Measurements from ENCODE around the gene ARHGEF28. TPM values are rescaled to one million over a fixed set of nuclear protein-coding genes. Genes with fewer than 3 reads are reported as not detected.

ARHGEF28 gene
- total RNA-seq, 1 donor from 2014 or later, result 0.11 TPM

GRCh38 chr5:73964352-73964865, 338.4 kb downstream of the ARHGEF28 start:
- Histone ChIP-seq H3K9ac (no peak overlapping the region), H3K36me3 (no peaks in the 10 kb centered on the region), H3K79me2 (ENCODE audit: low read depth) (no peaks in the 10 kb centered on the region), H3F3A (ENCODE audit: low read depth) (no peaks in the 10 kb centered on the region), H3K9me3 (ENCODE audit: low read depth) (no peaks in the 10 kb centered on the region), H3K27ac (no peak overlapping the region), H3K4me2 (no peak overlapping the region), H3K4me1 (peaks cover 9% of the 10 kb centered on the region), H3K4me3 (no peak overlapping the region), H2AFZ (replicated peaks) (no peak overlapping the region), H3K27me3 (no peaks in the 10 kb centered on the region), H4K20me1 (ENCODE audit: low read depth) (no peaks in the 10 kb centered on the region)
- Mint-ChIP-seq H3K27me3 (ENCODE audit: insufficient read depth, low read depth) (peaks cover 3% of the 10 kb centered on the region), H3K27ac (no peak overlapping the region), H3K9me3 (no peaks in the 10 kb centered on the region), H3K36me3 (no peaks in the 10 kb centered on the region), H3K4me1 (peaks cover 7% of the 10 kb centered on the region), H3K4me3 (no peak overlapping the region)
- TF ChIP-seq EZH2phosphoT487 (IDR thresholded peaks at IDR 0.05) (no peak), EZH2 (IDR thresholded peaks at IDR 0.05) (no peak), CTCF (IDR thresholded peaks at IDR 0.05) (no peak)
- DNase-seq (ENCODE audit: low spot score), result no peak

- no peak for DNase-seq (ENCODE audit: low spot score)
- H3K9me3 Mint-ChIP-seq, result no peaks in the 10 kb centered on the region
- Histone ChIP-seq H2AFZ (replicated peaks) (no peak overlapping the region), H3K27me3 (no peaks in the 10 kb centered on the region), H4K20me1 (ENCODE audit: low read depth) (no peaks in the 10 kb centered on the region), H3K4me3 (no peak overlapping the region), H3K4me2 (no peak overlapping the region), H3K27ac (no peak overlapping the region), H3K36me3 (no peaks in the 10 kb centered on the region), H3K9ac (no peak overlapping the region), H3F3A (ENCODE audit: low read depth) (no peaks in the 10 kb centered on the region), H3K9me3 (ENCODE audit: low read depth) (no peaks in the 10 kb centered on the region), H3K4me1 (peaks cover 9% of the 10 kb centered on the region), H3K79me2 (ENCODE audit: low read depth) (no peaks in the 10 kb centered on the region)
- no peaks in the 10 kb centered on the region for H3K36me3 Mint-ChIP-seq
- H3K27me3 Mint-ChIP-seq (ENCODE audit: insufficient read depth, low read depth), result peaks cover 6% of the 10 kb centered on the region
- no peak overlapping the region for H3K27ac Mint-ChIP-seq
- H3K4me1 Mint-ChIP-seq, result peaks cover 8% of the 10 kb centered on the region
- TF ChIP-seq EZH2phosphoT487 (IDR thresholded peaks at IDR 0.05) (no peak), EZH2 (IDR thresholded peaks at IDR 0.05) (no peak), CTCF (IDR thresholded peaks at IDR 0.05) (no peak)
- H3K4me3 Mint-ChIP-seq, result no peak overlapping the region
Observed at GRCh38 chr5:73966451-73966850, 340.5 kb downstream of the ARHGEF28 start.

GRCh38 chr5:73967347-73967746, 341.4 kb downstream of the ARHGEF28 start:
- no peaks in the 10 kb centered on the region for H3K27me3 ChIP-seq
- H3K9ac ChIP-seq, result no peak overlapping the region
- Mint-ChIP-seq H3K4me1 (peaks cover 8% of the 10 kb centered on the region), H3K9me3 (no peaks in the 10 kb centered on the region), H3K27me3 (ENCODE audit: insufficient read depth, low read depth) (peaks cover 6% of the 10 kb centered on the region), H3K36me3 (no peaks in the 10 kb centered on the region), H3K4me3 (no peak overlapping the region), H3K27ac (no peak overlapping the region)
- no peaks in the 10 kb centered on the region for H3K79me2 ChIP-seq (ENCODE audit: low read depth)
- H3F3A ChIP-seq (ENCODE audit: low read depth), result no peaks in the 10 kb centered on the region
- no peaks in the 10 kb centered on the region for H3K9me3 ChIP-seq (ENCODE audit: low read depth)
- no peaks in the 10 kb centered on the region for H4K20me1 ChIP-seq (ENCODE audit: low read depth)
- no peak overlapping the region for H2AFZ ChIP-seq (replicated peaks)
- no peak overlapping the region for H3K4me3 ChIP-seq
- no peak overlapping the region for H3K4me2 ChIP-seq
- TF ChIP-seq EZH2 (IDR thresholded peaks at IDR 0.05), result no peak
- TF ChIP-seq CTCF (IDR thresholded peaks at IDR 0.05), result no peak
- TF ChIP-seq EZH2phosphoT487 (IDR thresholded peaks at IDR 0.05), result no peak
- no peak overlapping the region for H3K27ac ChIP-seq
- peaks cover 9% of the 10 kb centered on the region for H3K4me1 ChIP-seq
- DNase-seq (ENCODE audit: low spot score), result no peak
- no peaks in the 10 kb centered on the region for H3K36me3 ChIP-seq
